Thyroid gland (tissue), 4 donors: ENCODE measurements around the gene WDR91.

ENCODE experiments used
- CTCF ChIP-seq, 6 experiments: fragments of 200-600 bp in 3 of 6; fragments of 450-650 bp in 3 of 6; sonication (generic) in 3 of 6; IDR thresholded peaks; one replicate each; pipeline ENCODE4 v1.5.1; 2016 to 2019; ENCODE audit warnings: antibody characterized with exemption in 6 of 6, mild to moderate bottlenecking in 2 of 6, inconsistent platforms in 1 of 6, moderate library complexity in 1 of 6
- POLR2A ChIP-seq, 2 donors: fragments of 450-650 bp; IDR thresholded peaks; one replicate each; pipeline ENCODE4 v1.6.1; 2017; ENCODE audit warnings: antibody characterized with exemption in 2 of 2, mild to moderate bottlenecking in 2 of 2, moderate library complexity in 1 of 2

- TF ChIP-seq CTCF (IDR thresholded peaks at IDR 0.05) (no peak), POLR2A (IDR thresholded peaks at IDR 0.05) (no peak)
Observed at GRCh38 chr7:135215698-135216097, 4.4 kb upstream of the WDR91 start.
